NCI-H187 (cell line): Measurements from ENCODE around the gene ACTR6.
"Not testable (repeated sequence)": the region's sequence is repeated elsewhere in the genome, so short reads cannot be mapped to it uniquely, and the experiment has no call there.

ENCODE experiments used
- DNase-seq, 2 experiments: peaks; one replicate each; lab custom pipeline; 2025; lab: John Stamatoyannopoulos, UW

Gene ACTR6

GRCh38 chr12:100185361-100185894, 15.2 kb upstream of the ACTR6 start:
- no peak for DNase-seq

- DNase-seq = no peak
These were observed 14.5 kb upstream of the ACTR6 start for GRCh38 chr12:100186071-100186470.

GRCh38 chr12:100187068-100187467, 13.5 kb upstream of the ACTR6 start:
- no peak for DNase-seq

- DNase-seq = no peak
These were observed 12.6 kb upstream of the ACTR6 start for GRCh38 chr12:100187857-100188519.

- DNase-seq = not testable (repeated sequence)
These were observed 11.6 kb upstream of the ACTR6 start for GRCh38 chr12:100188888-100189635.

GRCh38 chr12:100189636-100190394, 10.8 kb upstream of the ACTR6 start:
- DNase-seq = no peak

- DNase-seq = no peak
These were observed 7.5 kb upstream of the ACTR6 start for GRCh38 chr12:100193085-100193484.

GRCh38 chr12:100197486-100197885, 3.1 kb upstream of the ACTR6 start:
- no peak for DNase-seq

- DNase-seq = no peak
These were observed 1.6 kb upstream of the ACTR6 start for GRCh38 chr12:100199023-100199346.

GRCh38 chr12:100199347-100200149, 1.1 kb upstream of the ACTR6 start:
- peak; percentile 70 to 78 for DNase-seq

GRCh38 chr12:100201604-100202423, 1.2 kb downstream of the ACTR6 start:
- DNase-seq = no peak

- no peak for DNase-seq
These were observed 6.7 kb downstream of the ACTR6 start for GRCh38 chr12:100207311-100207710.

- no peak for DNase-seq
These were observed 8.2 kb downstream of the ACTR6 start for GRCh38 chr12:100208834-100209233.

- no peak for DNase-seq
These were observed 11.1 kb downstream of the ACTR6 start for GRCh38 chr12:100211698-100212097.

GRCh38 chr12:100213016-100213891, 12.6 kb downstream of the ACTR6 start:
- no peak for DNase-seq

GRCh38 chr12:100214518-100214917, 13.9 kb downstream of the ACTR6 start:
- DNase-seq = no peak

- no peak for DNase-seq
These were observed 14.6 kb downstream of the ACTR6 start for GRCh38 chr12:100215209-100215608.

- DNase-seq = no peak
These were observed 15.7 kb downstream of the ACTR6 start for GRCh38 chr12:100216337-100216736.

GRCh38 chr12:100219328-100220109, 18.9 kb downstream of the ACTR6 start:
- DNase-seq = no peak
